ENCODE data around the gene SPR.

The SPR gene

DNA sequence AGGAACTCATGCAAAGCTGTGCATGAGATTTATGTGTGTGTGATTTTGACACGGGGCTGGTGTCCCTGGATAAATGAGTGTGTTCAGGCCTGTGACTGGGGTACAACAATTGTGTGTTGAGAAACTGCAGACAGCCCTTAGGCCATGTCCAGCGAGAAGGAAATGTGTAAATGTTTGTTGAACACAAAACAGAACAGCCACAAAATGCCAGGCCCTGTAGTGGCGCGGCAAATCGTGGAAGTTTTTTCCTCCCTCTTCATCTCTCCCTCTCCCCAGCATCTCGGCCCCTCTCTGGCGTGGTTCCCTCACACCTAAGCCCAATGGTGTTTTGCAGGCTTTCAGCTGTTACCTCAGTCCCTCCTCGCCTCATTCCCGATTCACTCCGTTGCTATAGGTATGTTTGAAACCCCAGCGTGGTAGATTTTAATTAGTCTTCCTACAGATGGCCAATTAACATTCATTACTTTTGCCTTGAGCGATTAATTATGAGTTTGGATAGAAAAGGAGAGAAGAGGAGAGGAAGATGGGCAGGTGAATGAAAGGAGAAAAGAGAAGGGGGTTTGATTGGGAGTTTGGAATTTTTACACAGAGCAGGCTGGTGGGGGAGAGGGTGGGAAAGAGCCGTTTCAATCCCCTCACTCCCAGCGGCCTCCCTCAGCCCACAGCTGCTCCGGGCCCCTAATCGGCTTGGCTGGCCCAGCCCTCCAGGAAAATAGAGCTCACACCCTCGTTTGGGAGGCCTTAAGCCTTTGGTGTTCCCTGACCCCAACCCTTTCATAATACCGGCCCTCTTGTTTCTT is 10.8 kb downstream of the SPR start:
- Histone ChIP-seq H3K4me2 (ENCODE audit: low read depth, low read length, poor library complexity, severe bottlenecking) (no peak overlapping the region), H3K27me3 (ENCODE audit: insufficient read depth, low read length, poor library complexity, severe bottlenecking) (no peaks in the 10 kb centered on the region), H3K4me1 (ENCODE audit: insufficient read depth, low read length, poor library complexity, severe bottlenecking) (no peaks in the 10 kb centered on the region), H3K36me3 (ENCODE audit: insufficient read depth, low read length) (no peaks in the 10 kb centered on the region), H3K4me3 (ENCODE audit: low read length, poor library complexity, severe bottlenecking) (no peak overlapping the region), H3F3A (ENCODE audit: low read depth) (no peaks in the 10 kb centered on the region), H3K9ac (ENCODE audit: low read depth, low read length, poor library complexity, severe bottlenecking) (no peak overlapping the region), H3K9me3 (ENCODE audit: insufficient read depth, low read depth, low read length) (no peaks in the 10 kb centered on the region), H3K9me2 (replicated peaks; ENCODE audit: low read depth, low read length) (no peaks in the 10 kb centered on the region), H4K20me1 (ENCODE audit: insufficient read depth, low read length, poor library complexity, severe bottlenecking) (no peaks in the 10 kb centered on the region), H2AFZ (ENCODE audit: low read length) (no peak overlapping the region), H3K79me2 (ENCODE audit: insufficient read depth, low read length) (no peaks in the 10 kb centered on the region)
- TF ChIP-seq, protein P1, sequence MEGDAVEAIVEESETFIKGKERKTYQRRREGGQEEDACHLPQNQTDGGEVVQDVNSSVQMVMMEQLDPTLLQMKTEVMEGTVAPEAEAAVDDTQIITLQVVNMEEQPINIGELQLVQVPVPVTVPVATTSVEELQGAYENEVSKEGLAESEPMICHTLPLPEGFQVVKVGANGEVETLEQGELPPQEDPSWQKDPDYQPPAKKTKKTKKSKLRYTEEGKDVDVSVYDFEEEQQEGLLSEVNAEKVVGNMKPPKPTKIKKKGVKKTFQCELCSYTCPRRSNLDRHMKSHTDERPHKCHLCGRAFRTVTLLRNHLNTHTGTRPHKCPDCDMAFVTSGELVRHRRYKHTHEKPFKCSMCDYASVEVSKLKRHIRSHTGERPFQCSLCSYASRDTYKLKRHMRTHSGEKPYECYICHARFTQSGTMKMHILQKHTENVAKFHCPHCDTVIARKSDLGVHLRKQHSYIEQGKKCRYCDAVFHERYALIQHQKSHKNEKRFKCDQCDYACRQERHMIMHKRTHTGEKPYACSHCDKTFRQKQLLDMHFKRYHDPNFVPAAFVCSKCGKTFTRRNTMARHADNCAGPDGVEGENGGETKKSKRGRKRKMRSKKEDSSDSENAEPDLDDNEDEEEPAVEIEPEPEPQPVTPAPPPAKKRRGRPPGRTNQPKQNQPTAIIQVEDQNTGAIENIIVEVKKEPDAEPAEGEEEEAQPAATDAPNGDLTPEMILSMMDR (conservative IDR thresholded peaks at IDR 0.05; ENCODE audit: low read length) = no peak
- no peak for TF ChIP-seq EZH2phosphoT487 (IDR thresholded peaks at IDR 0.05; ENCODE audit: borderline replicate concordance)

DNA sequence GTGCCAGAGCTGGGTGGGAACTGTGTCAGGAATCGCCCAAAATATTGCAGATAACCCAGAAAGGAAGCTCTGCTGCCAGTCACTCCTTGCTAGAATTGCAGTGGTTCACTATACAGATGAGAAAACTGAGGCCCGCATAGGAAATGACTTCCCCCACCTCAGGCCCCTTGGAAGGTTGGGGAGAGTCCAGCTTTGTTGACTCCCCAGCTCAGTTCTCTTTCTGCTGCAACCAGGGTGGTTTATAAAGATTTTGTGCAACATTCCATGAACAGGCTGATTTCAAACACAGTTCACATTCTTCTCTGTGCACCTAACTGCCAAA is 11.3 kb downstream of the SPR start:
- TF ChIP-seq, protein P1 (conservative IDR thresholded peaks at IDR 0.05; ENCODE audit: low read length) = no peak
- H3K4me3 ChIP-seq (ENCODE audit: low read length, poor library complexity, severe bottlenecking) = no peak overlapping the region
- H3K27me3 ChIP-seq (ENCODE audit: insufficient read depth, low read length, poor library complexity, severe bottlenecking) = no peaks in the 10 kb centered on the region
- no peak overlapping the region for H3K9ac ChIP-seq (ENCODE audit: low read depth, low read length, poor library complexity, severe bottlenecking)
- H3K4me2 ChIP-seq (ENCODE audit: low read depth, low read length, poor library complexity, severe bottlenecking) = no peak overlapping the region
- H3K9me3 ChIP-seq (ENCODE audit: insufficient read depth, low read depth, low read length) = no peaks in the 10 kb centered on the region
- no peaks in the 10 kb centered on the region for H3K79me2 ChIP-seq (ENCODE audit: insufficient read depth, low read length)
- H3K4me1 ChIP-seq (ENCODE audit: insufficient read depth, low read length, poor library complexity, severe bottlenecking) = no peaks in the 10 kb centered on the region
- H3F3A ChIP-seq (ENCODE audit: low read depth) = no peaks in the 10 kb centered on the region
- no peaks in the 10 kb centered on the region for H3K36me3 ChIP-seq (ENCODE audit: insufficient read depth, low read length)
- H2AFZ ChIP-seq (ENCODE audit: low read length) = no peak overlapping the region
- H3K9me2 ChIP-seq (replicated peaks; ENCODE audit: low read depth, low read length) = no peaks in the 10 kb centered on the region
- no peaks in the 10 kb centered on the region for H4K20me1 ChIP-seq (ENCODE audit: insufficient read depth, low read length, poor library complexity, severe bottlenecking)

DNA sequence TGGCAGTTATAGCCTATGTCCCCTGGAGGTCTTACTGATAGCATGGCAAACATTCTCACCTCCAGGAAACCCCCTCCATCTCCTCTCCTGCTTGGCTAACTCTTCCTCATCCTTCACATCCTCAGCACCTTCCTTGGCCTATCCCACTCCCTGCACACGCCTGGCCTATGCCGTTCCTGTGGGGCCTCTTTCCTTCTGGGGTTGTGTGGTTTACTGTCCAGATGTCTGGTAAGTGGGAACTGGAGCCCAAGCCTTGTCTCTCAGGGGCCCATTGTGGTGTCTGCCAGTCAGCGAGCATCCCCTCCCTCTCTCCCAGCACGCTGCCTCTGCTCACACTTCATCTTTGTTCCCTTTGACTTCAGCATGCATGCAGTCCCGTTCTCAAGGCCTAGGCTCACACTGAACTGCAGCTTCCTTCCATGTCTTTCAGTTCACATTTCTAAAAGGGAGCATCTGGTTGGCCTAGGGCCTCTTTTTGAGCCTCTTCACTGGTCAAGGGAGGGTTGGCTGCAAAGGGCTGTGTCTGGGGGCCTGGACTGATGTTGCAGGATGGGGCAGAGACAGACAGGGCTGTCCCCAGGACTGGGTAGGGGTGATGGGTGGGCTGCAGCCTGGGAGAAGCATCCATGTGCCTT is 13.1 kb downstream of the SPR start:
- Histone ChIP-seq H3K79me2 (ENCODE audit: insufficient read depth, low read length) (no peaks in the 10 kb centered on the region), H4K20me1 (ENCODE audit: insufficient read depth, low read length, poor library complexity, severe bottlenecking) (no peaks in the 10 kb centered on the region), H3K36me3 (ENCODE audit: insufficient read depth, low read length) (no peaks in the 10 kb centered on the region), H3F3A (ENCODE audit: low read depth) (no peaks in the 10 kb centered on the region), H3K4me3 (ENCODE audit: low read length, poor library complexity, severe bottlenecking) (no peak overlapping the region), H3K4me1 (ENCODE audit: insufficient read depth, low read length, poor library complexity, severe bottlenecking) (no peaks in the 10 kb centered on the region), H3K27me3 (ENCODE audit: insufficient read depth, low read length, poor library complexity, severe bottlenecking) (no peaks in the 10 kb centered on the region), H3K9ac (ENCODE audit: low read depth, low read length, poor library complexity, severe bottlenecking) (no peak overlapping the region), H3K9me2 (replicated peaks; ENCODE audit: low read depth, low read length) (no peaks in the 10 kb centered on the region), H2AFZ (ENCODE audit: low read length) (no peak overlapping the region), H3K9me3 (ENCODE audit: insufficient read depth, low read depth, low read length) (no peaks in the 10 kb centered on the region), H3K4me2 (ENCODE audit: low read depth, low read length, poor library complexity, severe bottlenecking) (no peak overlapping the region)
- no peak for TF ChIP-seq EZH2phosphoT487 (IDR thresholded peaks at IDR 0.05; ENCODE audit: borderline replicate concordance)
- TF ChIP-seq, protein P1 (conservative IDR thresholded peaks at IDR 0.05; ENCODE audit: low read length) = no peak

Measured in Loucy (cell line).